Middle frontal gyrus (tissue), 1 donor: ENCODE results near the gene PHLDA2.

Source experiments
- DNase-seq: peaks from one replicate; pipeline ENCODE4 v3.0.0-alpha.2; 2015; ENCODE audit warnings: low spot score; ENCODE audit errors: extremely low spot score

The PHLDA2 gene

DNA sequence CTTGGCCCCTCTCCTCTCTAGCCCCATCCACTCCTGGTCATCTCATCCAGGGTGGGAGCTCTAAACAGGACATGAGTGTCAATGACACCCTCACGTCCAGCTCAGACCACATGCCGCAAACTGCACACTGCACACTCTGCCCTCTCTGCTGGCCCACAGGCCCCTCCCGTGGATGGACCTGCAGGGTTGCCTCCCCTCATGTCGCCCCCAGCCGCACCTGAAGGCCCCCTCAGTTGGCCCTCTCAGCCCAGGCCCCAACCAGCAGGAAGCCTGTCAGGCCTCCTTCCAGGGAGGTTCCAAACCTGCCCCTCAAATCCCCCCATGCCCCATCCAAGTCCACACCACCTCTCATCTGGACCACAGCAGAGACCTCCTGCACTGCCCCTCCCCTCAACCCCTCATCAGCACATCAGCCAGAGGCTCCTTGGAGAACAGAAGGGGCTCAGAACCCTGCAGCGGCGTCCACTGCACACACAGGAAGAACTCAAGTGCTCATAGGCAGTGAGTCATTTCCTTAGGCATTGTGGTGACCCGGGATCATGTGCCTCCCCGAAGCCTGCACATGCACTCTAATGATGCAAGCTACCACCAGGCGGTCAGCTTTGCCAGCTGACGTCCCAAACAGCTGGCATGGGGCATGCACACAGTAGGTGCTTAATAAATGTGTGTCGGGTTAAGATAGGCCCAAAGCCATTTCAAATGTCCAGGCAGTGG lies 30.7 kb downstream of the PHLDA2 start:
- no peak for DNase-seq

- DNase-seq, result no peak
Measured at GRCh38 chr11:2897048-2897447, 32.2 kb downstream of the PHLDA2 start.

- no peak for DNase-seq
Measured at GRCh38 chr11:2896047-2896446, 33.2 kb downstream of the PHLDA2 start.

- DNase-seq, result no peak
Measured at GRCh38 chr11:2893935-2894334, 35.3 kb downstream of the PHLDA2 start.

DNA sequence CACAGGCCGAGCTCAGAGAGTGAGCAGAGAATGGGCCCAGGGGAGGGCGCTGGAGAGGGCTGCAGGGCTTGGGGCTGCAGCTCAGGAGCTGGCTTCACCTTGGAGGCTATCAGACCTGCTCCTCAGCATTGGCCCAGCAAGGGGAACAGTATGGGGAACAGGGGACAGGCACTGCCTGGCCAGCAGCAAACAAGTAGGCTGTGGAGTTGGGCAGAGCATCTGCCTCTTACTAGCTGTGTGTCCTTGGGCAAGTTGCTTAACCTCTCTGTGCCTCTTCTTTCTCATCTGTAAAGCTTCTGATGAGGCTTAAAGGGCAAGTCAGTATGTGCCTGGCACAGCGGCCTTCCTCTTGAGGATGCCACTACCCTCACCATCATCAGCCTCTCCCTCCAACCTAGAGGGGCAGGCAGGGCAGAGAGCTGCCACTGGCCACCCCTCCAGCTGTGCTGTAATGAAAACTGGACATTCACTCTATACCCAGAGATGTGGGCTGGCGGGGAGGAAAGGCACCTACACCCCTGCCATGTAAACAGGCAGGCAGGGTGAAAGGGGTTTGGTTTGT lies 36.2 kb downstream of the PHLDA2 start:
- DNase-seq, result no peak

GRCh38 chr11:2892215-2892966 lies 36.8 kb downstream of the PHLDA2 start:
- DNase-seq, result no peak

DNA sequence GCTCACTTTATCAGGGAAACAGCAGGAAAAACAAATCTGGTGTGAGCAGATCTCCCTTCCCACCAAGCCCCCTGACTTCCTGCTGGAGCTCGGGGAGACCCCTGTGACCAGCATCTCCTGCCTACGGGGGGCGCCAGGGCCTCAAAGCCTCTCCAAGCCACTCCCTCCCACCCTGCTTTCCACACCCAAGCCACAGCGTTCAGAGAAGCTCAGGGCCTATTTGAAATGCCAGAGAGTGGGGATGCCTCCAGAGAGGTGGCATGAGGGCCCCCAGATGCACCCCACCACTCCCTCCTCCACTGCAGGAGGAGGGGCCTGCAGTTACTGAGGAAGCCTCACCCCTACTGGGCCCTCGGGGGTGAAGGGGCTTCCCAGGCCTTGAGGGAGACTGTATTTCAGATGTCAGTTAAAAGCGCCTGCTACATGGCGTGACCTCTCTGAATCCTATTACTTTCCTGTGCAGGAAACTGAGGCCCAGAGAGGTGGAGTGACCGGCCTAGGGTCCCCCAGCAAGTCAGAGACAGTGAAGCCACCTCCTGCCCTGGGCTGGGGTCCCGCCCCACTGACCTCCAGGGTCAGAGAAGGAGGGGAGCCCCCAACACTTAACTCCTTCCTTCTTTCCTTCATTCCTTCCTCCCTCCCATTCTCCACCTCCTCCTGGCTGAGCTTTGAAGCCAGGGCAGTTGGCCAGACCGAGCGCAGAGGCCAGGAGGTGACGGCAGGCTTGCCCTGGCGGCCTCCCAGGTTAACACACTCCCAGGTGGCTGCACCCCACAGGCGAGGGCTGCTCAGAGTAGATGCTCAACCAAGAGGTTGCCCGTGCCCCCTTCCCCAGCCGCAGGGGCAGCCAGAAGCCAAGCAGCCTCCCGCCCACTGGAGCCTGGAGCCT lies 37.6 kb downstream of the PHLDA2 start:
- DNase-seq, result no peak

DNA sequence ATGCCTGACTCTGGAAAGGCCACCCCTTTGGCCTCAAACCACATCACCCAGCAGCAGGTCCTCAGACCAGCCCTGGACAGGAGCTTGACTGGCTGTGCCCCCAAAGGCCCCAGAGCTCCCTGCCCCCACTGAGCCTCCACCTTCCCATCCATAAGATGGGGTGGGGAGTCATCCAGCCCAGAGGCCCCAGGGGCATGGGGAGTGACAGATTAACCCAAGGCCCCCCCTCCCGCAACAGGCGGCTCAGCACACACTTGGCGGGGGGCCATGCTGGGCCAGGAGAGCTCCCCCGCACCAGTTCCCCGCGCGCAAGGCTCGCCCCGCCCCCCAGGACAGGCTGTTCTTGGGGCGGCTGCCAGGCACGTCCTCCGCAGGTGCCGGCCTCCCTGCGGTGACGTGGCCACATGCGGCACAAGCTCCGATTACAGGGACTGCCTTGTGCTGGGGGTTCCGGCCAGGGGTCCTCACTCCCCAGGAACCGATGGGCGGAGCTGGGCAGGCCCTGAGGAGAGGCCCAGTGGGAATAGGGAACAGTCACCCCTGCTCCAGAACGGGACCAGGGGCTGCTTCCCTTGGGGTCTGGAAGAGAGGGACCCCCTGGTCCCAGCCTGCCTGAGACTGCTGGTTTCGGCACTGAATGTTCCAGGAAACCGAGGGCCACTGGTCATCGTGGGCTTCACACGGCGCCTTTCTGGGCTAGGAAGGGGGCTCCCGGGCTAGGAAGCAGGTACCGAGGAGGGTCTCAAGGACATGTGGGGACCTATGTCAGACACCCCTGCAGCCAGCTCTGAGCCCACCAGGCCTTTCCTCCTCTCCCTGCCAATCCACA lies 38.5 kb downstream of the PHLDA2 start:
- DNase-seq, result no peak

- DNase-seq, result no peak
Measured at GRCh38 chr11:2889362-2890273, 39.6 kb downstream of the PHLDA2 start.

DNA sequence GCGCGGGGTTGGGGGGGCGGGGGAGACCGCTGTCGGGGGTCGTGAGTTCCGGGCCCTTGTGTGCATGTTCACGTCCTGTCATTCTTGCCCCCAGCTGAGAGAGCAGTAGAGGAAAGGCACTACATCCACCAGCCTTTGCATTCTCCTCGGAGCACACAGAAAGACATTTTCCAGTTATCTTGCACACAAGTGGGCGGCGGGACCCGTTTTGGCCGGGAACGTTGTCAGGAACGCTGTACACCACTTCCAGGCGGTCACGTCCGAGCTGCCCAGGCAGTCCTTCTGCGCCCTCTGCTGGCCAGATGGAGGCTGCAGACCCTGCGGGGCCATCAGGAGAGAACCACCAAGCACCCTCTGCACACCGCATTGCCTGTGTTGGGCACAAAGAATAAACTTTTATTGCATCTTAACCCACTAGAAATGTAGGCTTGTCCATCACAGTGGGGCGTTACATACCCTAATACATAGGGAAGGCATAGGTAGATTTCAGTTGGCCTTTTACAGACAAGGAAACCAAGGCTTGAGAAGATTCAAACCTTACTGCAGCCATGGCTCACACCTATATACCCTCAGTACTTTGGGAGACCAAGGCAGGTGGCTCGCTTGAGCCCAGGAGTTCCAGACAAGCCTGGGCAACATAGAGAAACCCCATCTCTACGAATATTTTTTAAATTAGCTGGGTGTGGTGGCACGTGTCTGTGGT lies 40.8 kb downstream of the PHLDA2 start:
- DNase-seq, result peak; percentile 82

DNA sequence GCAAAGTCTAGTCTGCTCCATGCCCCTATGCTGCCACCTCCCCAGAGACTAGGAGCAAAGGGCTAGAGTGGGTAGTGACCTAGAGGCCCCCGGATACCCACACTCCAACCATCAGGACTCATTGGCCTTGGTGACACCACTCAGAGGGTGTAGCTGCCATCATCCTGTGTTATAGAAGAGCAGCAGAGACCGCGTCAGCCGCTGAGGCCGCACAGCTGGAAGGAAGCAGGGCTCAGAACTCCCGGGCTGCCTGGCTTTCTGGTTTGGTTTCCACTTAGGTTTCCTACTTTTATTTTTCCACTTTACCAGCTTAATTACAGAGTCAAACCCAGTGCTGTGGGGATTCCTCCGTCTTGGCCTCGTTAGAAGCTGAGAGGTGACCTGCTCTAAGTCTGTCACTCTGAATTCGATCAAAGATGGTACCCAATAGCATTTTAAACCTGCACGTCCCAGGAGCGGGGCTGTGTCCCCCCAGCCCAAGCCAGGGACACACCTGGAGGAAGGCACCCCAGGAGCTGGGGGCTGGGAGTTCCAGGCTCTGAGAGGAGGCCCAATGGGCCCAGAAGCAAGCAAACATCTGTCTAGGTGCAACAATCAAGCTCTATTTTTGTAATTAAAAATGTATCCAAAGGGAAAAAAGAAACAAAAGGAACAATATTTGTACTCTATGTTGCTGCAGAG lies 41.6 kb downstream of the PHLDA2 start:
- no peak for DNase-seq

- DNase-seq, result no peak
Measured at GRCh38 chr11:2886936-2887335, 42.3 kb downstream of the PHLDA2 start.

- no peak for DNase-seq
Measured at GRCh38 chr11:2886191-2886894, 42.9 kb downstream of the PHLDA2 start.

- DNase-seq, result peak; percentile 59
Measured at GRCh38 chr11:2885678-2886081, 43.5 kb downstream of the PHLDA2 start, which contains the start of gene CDKN1C. CDKN1C (minus strand) TSS chr11:2885775; CDS start chr11:2885456, 319 bp downstream.

DNA sequence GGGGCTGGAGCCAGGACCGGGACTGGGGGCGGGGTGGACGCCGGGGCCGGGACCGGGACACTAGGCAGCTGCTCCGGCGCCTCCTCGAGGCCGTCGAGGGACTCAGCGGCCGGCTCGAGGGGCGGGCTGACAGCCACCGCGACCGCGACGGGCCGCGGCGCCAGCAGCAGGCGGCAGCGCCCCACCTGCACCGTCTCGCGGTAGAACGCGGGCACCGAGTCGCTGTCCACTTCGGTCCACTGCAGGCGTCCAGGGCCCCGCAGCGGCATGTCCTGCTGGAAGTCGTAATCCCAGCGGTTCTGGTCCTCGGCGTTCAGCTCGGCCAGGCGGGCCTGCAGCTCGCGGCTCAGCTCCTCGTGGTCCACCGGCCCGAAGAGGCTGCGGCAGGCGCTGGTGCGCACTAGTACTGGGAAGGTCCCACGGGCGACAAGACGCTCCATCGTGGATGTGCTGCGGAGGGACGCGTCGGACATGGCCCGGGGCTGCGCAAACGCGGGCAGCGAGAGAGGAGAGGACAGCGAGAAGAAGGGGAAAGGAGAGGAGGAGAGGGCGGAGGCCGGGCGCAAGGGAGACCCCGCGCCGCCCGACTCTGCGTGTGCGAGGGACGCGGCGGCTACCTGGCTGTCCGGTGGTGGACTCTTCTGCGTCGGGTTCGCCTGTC lies 44.1 kb downstream of the PHLDA2 start:
- no peak for DNase-seq

DNA sequence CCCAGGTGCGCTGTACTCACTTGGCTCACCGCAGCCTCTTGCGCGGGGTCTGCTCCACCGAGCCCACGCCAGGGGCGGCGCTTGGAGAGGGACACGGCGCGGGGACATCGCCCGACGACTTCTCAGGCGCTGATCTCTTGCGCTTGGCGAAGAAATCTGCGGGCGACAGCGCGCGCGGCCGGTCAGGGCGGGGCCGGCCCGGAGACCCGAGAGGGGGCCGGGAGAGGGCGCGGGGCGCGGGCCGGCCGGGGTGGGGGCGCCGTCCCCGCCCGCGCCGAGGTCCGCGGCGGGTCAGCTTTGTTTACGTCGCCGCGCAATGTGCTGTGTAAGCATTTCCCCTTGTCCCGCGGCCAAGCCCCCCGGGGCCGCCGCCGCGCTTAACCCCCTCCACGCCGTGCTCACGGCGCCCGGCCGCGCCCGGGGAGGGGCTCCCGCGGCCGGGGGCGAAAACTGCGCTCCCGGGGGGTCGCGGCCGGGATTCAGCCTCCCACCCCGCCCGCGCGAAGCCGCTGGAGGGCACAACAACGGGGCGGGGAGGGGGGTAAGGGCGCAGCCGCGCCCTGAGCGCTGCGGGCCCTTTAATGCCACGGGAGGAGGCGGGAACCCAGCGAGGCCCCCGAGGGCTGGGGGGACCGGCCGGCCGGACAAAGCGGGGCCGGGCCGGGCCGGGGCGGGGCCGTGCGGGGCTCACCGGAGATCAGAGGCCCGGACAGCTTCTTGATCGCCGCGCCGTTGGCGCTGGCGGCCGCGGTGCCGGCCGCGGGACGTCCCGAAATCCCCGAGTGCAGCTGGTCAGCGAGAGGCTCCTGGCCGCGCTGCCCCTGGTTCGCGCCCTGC lies 45.0 kb downstream of the PHLDA2 start:
- no peak for DNase-seq
